A673 (cell line): ENCODE results near the gene BIRC7. TPM values are rescaled to one million over a fixed set of nuclear protein-coding genes. Genes with fewer than 3 reads are reported as not detected.

ENCODE experiments used
- BruUV-seq: library from RNA; stranded (reverse); fragments of 400-500 nt; replicated peaks from 2 replicates; lab custom pipeline; 2021; lab: Mats Ljungman, UMichigan
- CTCF ChIA-PET: fragments of 300-600 bp; sonication (Branson Sonifier 250); formaldehyde crosslinking; loops from one replicate; lab custom pipeline; 2022; ENCODE audit warnings: antibody characterized with exemption; lab: Charles Lee
- POLR2A ChIA-PET: fragments of 300-600 bp; sonication (Branson Sonifier 250); formaldehyde crosslinking; loops from one replicate; lab custom pipeline; 2022; ENCODE audit warnings: antibody characterized with exemption; ENCODE audit not compliant: low non-redundant PET; lab: Charles Lee
- DNase-seq: peaks from one replicate; pipeline ENCODE4 v3.0.0-alpha.2; 2015; ENCODE audit warnings: low spot score
- H3K27ac ChIP-seq: fragments of 200-600 bp; sonication (generic); 2 replicates; pipeline ENCODE4 v1.5.1; 2016; ENCODE audit warnings: mixed run types, low read depth, mild to moderate bottlenecking, mixed read lengths, antibody characterized with exemption, low read length; ENCODE audit not compliant: poor library complexity, severe bottlenecking
- H3K27me3 ChIP-seq: fragments of 200-600 bp; sonication (generic); replicated peaks from 2 replicates; pipeline ENCODE4 v1.6.1; 2017; ENCODE audit warnings: mixed run types, low read depth, mild to moderate bottlenecking, mixed read lengths, antibody characterized with exemption, low read length; ENCODE audit not compliant: insufficient read depth, poor library complexity
- H3K36me3 ChIP-seq: fragments of 200-600 bp; sonication (generic); 2 replicates; pipeline ENCODE4 v1.6.1; 2016; ENCODE audit warnings: mixed run types, mild to moderate bottlenecking, mixed read lengths, antibody characterized with exemption, low read length; ENCODE audit not compliant: insufficient read depth, poor library complexity, severe bottlenecking
- H3K4me1 ChIP-seq: fragments of 200-600 bp; sonication (generic); 2 replicates; pipeline ENCODE4 v1.6.1; 2017; ENCODE audit warnings: mixed run types, mild to moderate bottlenecking, mixed read lengths, antibody characterized with exemption, low read length; ENCODE audit not compliant: insufficient read depth, poor library complexity, severe bottlenecking
- H3K4me3 ChIP-seq: fragments of 200-600 bp; sonication (generic); 2 replicates; pipeline ENCODE4 v1.5.1; 2016; ENCODE audit warnings: low read depth, mixed run types, mild to moderate bottlenecking, mixed read lengths, low read length; ENCODE audit not compliant: poor library complexity, severe bottlenecking
- H3K9me3 ChIP-seq: fragments of 200-600 bp; sonication (generic); 2 replicates; pipeline ENCODE4 v1.6.1; 2016; ENCODE audit warnings: mixed run types, low read depth, mild to moderate bottlenecking, mixed read lengths, antibody characterized with exemption, low read length; ENCODE audit not compliant: poor library complexity, severe bottlenecking
- CTCF ChIP-seq: fragments of 300-800, 200-600 bp; sonication (generic); conservative IDR thresholded peaks from 2 replicates; pipeline ENCODE4 v1.5.1; 2017; ENCODE audit warnings: low read depth, mild to moderate bottlenecking, antibody characterized with exemption, low read length, moderate library complexity, mixed read lengths
- EZH2 ChIP-seq: fragments of 200-600 bp; sonication (generic); IDR thresholded peaks from 2 replicates; pipeline ENCODE4 v1.6.1; 2017; ENCODE audit warnings: borderline replicate concordance, low read depth, mild to moderate bottlenecking, mixed read lengths, antibody characterized with exemption, low read length; ENCODE audit not compliant: poor library complexity, severe bottlenecking
- intact Hi-C: fragments of 100-400 bp; cut with micrococcal nuclease; formaldehyde crosslinking; loops from one replicate; pipeline ENCODE4 v1.10.0; 2022; ENCODE audit not compliant: unreplicated experiment
- total RNA-seq: library from RNA; stranded (reverse); gene quantifications from 2 replicates; pipeline ENCODE4 v1.2.3, GENCODE V29; 2021

The BIRC7 gene
- total RNA-seq, 1 experiment from 2014 or later: not detected

GRCh38 chr20:63279931-63280330, 44.2 kb downstream of the BIRC7 start:
- POLR2A ChIA-PET: interaction anchor here (0.7 kb wide), 1 partner anchor 62 kb away, joined by 3 read pairs; no protein-coding TSS in a partner anchor
- Histone ChIP-seq H3K27me3 (no peaks in the 10 kb centered on the region), H3K4me1 (no peaks in the 10 kb centered on the region), H3K27ac (no peak overlapping the region), H3K9me3 (no peaks in the 10 kb centered on the region), H3K4me3 (no peak overlapping the region), H3K36me3 (peaks cover 45% of the 10 kb centered on the region)
- CTCF ChIA-PET: no interaction called here
- no TSS peak for BruUV-seq
- no peak for TF ChIP-seq CTCF
- no peak for TF ChIP-seq EZH2
- DNase-seq: no peak
- intact Hi-C loops: no loop called here

- intact Hi-C loops: no loop called here
- Histone ChIP-seq H3K27me3 (no peaks in the 10 kb centered on the region), H3K36me3 (peaks cover 45% of the 10 kb centered on the region), H3K27ac (no peak overlapping the region), H3K4me1 (no peaks in the 10 kb centered on the region), H3K4me3 (no peak overlapping the region), H3K9me3 (no peaks in the 10 kb centered on the region)
- ChIA-PET POLR2A (interaction anchor here (0.7 kb wide), 1 partner anchor 61 kb away, joined by 3 read pairs; no protein-coding TSS in a partner anchor), CTCF (no interaction called here)
- no peak for DNase-seq
- no peak for TF ChIP-seq CTCF
- TF ChIP-seq EZH2: no peak
- BruUV-seq: no TSS peak
These were observed 44.7 kb downstream of the BIRC7 start for GRCh38 chr20:63280371-63280770.

- DNase-seq: no peak
- CTCF ChIA-PET: no interaction called here
- POLR2A ChIA-PET: interaction anchor here (0.6 kb wide), 1 partner anchor 117 kb away, joined by 4 read pairs; no protein-coding TSS in a partner anchor
- no peaks in the 10 kb centered on the region for H3K27me3 ChIP-seq
- H3K27ac ChIP-seq: no peak overlapping the region
- TF ChIP-seq CTCF: peak; percentile 44
- TF ChIP-seq EZH2: no peak
- H3K36me3 ChIP-seq: peaks cover 45% of the 10 kb centered on the region
- no peaks in the 10 kb centered on the region for H3K4me1 ChIP-seq
- no peaks in the 10 kb centered on the region for H3K9me3 ChIP-seq
- intact Hi-C loops: no loop called here
- H3K4me3 ChIP-seq: no peak overlapping the region
- BruUV-seq: no TSS peak
These were observed 45.3 kb downstream of the BIRC7 start for GRCh38 chr20:63280929-63281545.
